OCI-LY1 (cell line): Measurements from ENCODE around the gene TUBB2A.

Experiments
- H2AFZ ChIP-seq: fragments of 200-600 bp; sonication (generic), shearing (Covaris generic); 2 replicates; pipeline ENCODE4 v1.6.0; 2014; ENCODE audit warnings: antibody characterized with exemption, mild to moderate bottlenecking, low read length
- H3F3A ChIP-seq: fragments of 200-600 bp; sonication (generic), shearing (Covaris generic); 2 replicates; pipeline ENCODE4 v1.6.0; 2014; ENCODE audit warnings: mild to moderate bottlenecking, antibody characterized with exemption, low read length, moderate library complexity; ENCODE audit not compliant: insufficient read depth
- H3K27ac ChIP-seq: fragments of 200-600 bp; sonication (generic); 2 replicates; pipeline ENCODE4 v1.5.1; 2014; ENCODE audit warnings: low read length, mixed run types, mild to moderate bottlenecking, low read depth; ENCODE audit not compliant: poor library complexity, severe bottlenecking
- H3K27me3 ChIP-seq: fragments of 200-600 bp; sonication (generic); 2 replicates; pipeline ENCODE4 v1.6.0; 2014; ENCODE audit warnings: antibody characterized with exemption, mild to moderate bottlenecking, low read length, moderate library complexity; ENCODE audit not compliant: insufficient read depth
- H3K36me3 ChIP-seq: fragments of 200-600 bp; sonication (generic); 2 replicates; pipeline ENCODE4 v1.6.1; 2014; ENCODE audit warnings: mild to moderate bottlenecking, antibody characterized with exemption, low read length, moderate library complexity, mixed read lengths; ENCODE audit not compliant: insufficient read depth
- H3K4me1 ChIP-seq: fragments of 200-600 bp; sonication (generic); 2 replicates; pipeline ENCODE4 v1.5.1; 2014; ENCODE audit warnings: mild to moderate bottlenecking, low read length, moderate library complexity; ENCODE audit not compliant: insufficient read depth, severe bottlenecking
- H3K4me2 ChIP-seq: fragments of 200-600 bp; sonication (generic), shearing (Covaris generic); 2 replicates; pipeline ENCODE4 v1.6.1; 2014; ENCODE audit warnings: low read length
- H3K4me3 ChIP-seq: fragments of 200-600 bp; sonication (generic); 2 replicates; pipeline ENCODE4 v1.5.1; 2014; ENCODE audit warnings: low read length, low read depth, mild to moderate bottlenecking, mixed read lengths; ENCODE audit not compliant: poor library complexity, severe bottlenecking
- H3K79me2 ChIP-seq: fragments of 200-600 bp; shearing (Covaris generic); 2 replicates; pipeline ENCODE4 v1.6.1; 2016; ENCODE audit warnings: mixed run types, low read length, mixed read lengths; ENCODE audit not compliant: insufficient read depth
- H3K9ac ChIP-seq: fragments of 200-600 bp; sonication (generic), shearing (Covaris generic); 2 replicates; pipeline ENCODE4 v1.6.1; 2014; ENCODE audit warnings: mild to moderate bottlenecking, low read length, mixed read lengths
- H3K9me2 ChIP-seq: fragments of 200-600 bp; sonication (generic), shearing (Covaris generic); 2 replicates; pipeline ENCODE4 v1.6.1; 2014; ENCODE audit warnings: low read depth, mild to moderate bottlenecking, low read length, mixed read lengths
- H3K9me3 ChIP-seq: fragments of 200-600 bp; shearing (Covaris generic); 2 replicates; pipeline ENCODE4 v1.6.1; 2014; ENCODE audit warnings: low read length, mixed read lengths
- H4K20me1 ChIP-seq: fragments of 200-600 bp; sonication (generic), shearing (Covaris generic); 2 replicates; pipeline ENCODE4 v1.6.0; 2016; ENCODE audit warnings: mild to moderate bottlenecking, low read length; ENCODE audit not compliant: insufficient read depth
- EZH2 ChIP-seq: fragments of 200-600 bp; sonication (generic), shearing (Covaris generic); IDR thresholded peaks from 2 replicates; pipeline ENCODE4 v1.8.0; 2017; ENCODE audit warnings: borderline replicate concordance, mixed run types, mild to moderate bottlenecking, antibody characterized with exemption, low read length, moderate library complexity, mixed read lengths
- TF ChIP-seq, protein P1 (sequence below): fragments of 200-600 bp; sonication (generic), shearing (Covaris generic); IDR thresholded peaks from 2 replicates; pipeline ENCODE4 v1.5.1; 2017; ENCODE audit warnings: mild to moderate bottlenecking, antibody characterized with exemption, low read length, moderate library complexity, mixed read lengths

Gene TUBB2A

GRCh38 chr6:3188262-3188661 lies 30.9 kb upstream of the TUBB2A start:
- Histone ChIP-seq H3K4me3 (no peak overlapping the region), H3K4me1 (no peaks in the 10 kb centered on the region), H2AFZ (no peak overlapping the region), H3K36me3 (no peaks in the 10 kb centered on the region), H3K27me3 (peaks cover 6% of the 10 kb centered on the region; the same call in 1 of the 2 replicates), H3K9ac (no peak overlapping the region), H3K9me2 (no peaks in the 10 kb centered on the region), H3K4me2 (no peak overlapping the region), H3K79me2 (no peaks in the 10 kb centered on the region), H3F3A (no peaks in the 10 kb centered on the region), H3K9me3 (no peaks in the 10 kb centered on the region), H3K27ac (no peak overlapping the region), H4K20me1 (no peaks in the 10 kb centered on the region)
- no peak for TF ChIP-seq EZH2
- TF ChIP-seq, protein P1, sequence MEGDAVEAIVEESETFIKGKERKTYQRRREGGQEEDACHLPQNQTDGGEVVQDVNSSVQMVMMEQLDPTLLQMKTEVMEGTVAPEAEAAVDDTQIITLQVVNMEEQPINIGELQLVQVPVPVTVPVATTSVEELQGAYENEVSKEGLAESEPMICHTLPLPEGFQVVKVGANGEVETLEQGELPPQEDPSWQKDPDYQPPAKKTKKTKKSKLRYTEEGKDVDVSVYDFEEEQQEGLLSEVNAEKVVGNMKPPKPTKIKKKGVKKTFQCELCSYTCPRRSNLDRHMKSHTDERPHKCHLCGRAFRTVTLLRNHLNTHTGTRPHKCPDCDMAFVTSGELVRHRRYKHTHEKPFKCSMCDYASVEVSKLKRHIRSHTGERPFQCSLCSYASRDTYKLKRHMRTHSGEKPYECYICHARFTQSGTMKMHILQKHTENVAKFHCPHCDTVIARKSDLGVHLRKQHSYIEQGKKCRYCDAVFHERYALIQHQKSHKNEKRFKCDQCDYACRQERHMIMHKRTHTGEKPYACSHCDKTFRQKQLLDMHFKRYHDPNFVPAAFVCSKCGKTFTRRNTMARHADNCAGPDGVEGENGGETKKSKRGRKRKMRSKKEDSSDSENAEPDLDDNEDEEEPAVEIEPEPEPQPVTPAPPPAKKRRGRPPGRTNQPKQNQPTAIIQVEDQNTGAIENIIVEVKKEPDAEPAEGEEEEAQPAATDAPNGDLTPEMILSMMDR = no peak

DNA sequence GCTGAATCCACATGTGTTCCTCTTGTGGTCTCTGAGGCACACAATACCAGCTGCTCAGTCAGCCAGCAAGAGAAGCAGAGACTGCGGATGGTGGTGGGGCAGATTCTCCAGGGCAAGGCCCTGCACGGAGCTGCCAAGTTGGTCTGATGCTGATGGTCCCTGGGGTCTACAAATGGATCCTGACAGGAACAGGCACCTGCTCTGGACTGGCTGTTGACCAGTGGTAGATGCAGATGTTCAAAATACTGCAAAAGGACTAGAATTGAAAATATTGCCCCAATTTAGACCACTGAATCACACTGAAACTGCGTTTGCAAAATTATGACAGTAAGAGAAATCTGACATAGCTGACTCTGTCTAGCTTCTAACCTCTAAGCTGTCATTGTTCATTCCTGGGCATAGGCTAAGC lies 29.6 kb upstream of the TUBB2A start:
- Histone ChIP-seq H3K9me2 (no peaks in the 10 kb centered on the region), H3K27me3 (peaks cover 6% of the 10 kb centered on the region; the same call in 1 of the 2 replicates), H3K9me3 (no peaks in the 10 kb centered on the region), H3K79me2 (no peaks in the 10 kb centered on the region), H3K4me3 (no peak overlapping the region), H3K4me1 (no peaks in the 10 kb centered on the region), H3F3A (no peaks in the 10 kb centered on the region), H3K9ac (no peak overlapping the region), H4K20me1 (no peaks in the 10 kb centered on the region), H3K4me2 (no peak overlapping the region), H3K27ac (no peak overlapping the region), H2AFZ (no peak overlapping the region), H3K36me3 (no peaks in the 10 kb centered on the region)
- TF ChIP-seq, protein P1 = no peak
- TF ChIP-seq EZH2 = no peak

DNA sequence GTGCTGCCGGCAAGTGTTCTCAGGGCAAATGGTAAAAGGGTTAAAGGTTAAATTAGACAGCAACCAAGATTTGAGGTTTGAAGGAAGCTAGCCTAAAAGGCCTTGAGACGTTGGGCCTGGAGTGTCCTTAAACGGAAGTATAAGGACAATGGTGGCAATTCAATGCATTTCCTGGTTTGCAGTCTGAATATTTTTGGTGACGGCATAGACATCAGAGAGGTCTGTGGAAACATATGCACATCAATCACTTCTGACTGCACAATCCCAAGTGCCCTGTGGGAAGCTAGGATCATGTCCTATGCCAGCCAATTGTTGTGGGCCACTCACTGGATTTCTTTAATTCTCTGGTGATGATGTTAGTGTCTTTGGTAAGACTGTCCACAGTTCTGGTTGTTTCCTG lies 25.7 kb upstream of the TUBB2A start:
- no peaks in the 10 kb centered on the region for H3F3A ChIP-seq
- no peak overlapping the region for H2AFZ ChIP-seq
- H3K36me3 ChIP-seq = no peaks in the 10 kb centered on the region
- no peak for TF ChIP-seq EZH2
- TF ChIP-seq, protein P1 = no peak
- H3K79me2 ChIP-seq = no peaks in the 10 kb centered on the region
- H3K27me3 ChIP-seq = no peaks in the 10 kb centered on the region; the same call in 1 of the 2 replicates
- no peaks in the 10 kb centered on the region for H4K20me1 ChIP-seq
- no peak overlapping the region for H3K4me3 ChIP-seq
- H3K9me2 ChIP-seq = no peaks in the 10 kb centered on the region
- H3K4me2 ChIP-seq = no peak overlapping the region
- H3K4me1 ChIP-seq = no peaks in the 10 kb centered on the region
- no peaks in the 10 kb centered on the region for H3K9me3 ChIP-seq
- H3K9ac ChIP-seq = no peak overlapping the region
- H3K27ac ChIP-seq = no peak overlapping the region
